Activated naive CD8-positive, alpha-beta T cell treated with anti-CD3 and anti-CD28 coated beads, Interleukin-2, amount 50 U/mL, for 16 hours (primary cell): ENCODE data around the gene TMEM198.

Experiments used
- DNase-seq: peaks from one replicate; pipeline ENCODE4 v3.0.0-alpha.2; 2020; ENCODE audit warnings: low read depth, low spot score

TMEM198 gene

GRCh38 chr2:219509780-219510511, 33.9 kb upstream of the TMEM198 start:
- DNase-seq: no peak

GRCh38 chr2:219510512-219511135, 33.2 kb upstream of the TMEM198 start:
- no peak for DNase-seq

DNA sequence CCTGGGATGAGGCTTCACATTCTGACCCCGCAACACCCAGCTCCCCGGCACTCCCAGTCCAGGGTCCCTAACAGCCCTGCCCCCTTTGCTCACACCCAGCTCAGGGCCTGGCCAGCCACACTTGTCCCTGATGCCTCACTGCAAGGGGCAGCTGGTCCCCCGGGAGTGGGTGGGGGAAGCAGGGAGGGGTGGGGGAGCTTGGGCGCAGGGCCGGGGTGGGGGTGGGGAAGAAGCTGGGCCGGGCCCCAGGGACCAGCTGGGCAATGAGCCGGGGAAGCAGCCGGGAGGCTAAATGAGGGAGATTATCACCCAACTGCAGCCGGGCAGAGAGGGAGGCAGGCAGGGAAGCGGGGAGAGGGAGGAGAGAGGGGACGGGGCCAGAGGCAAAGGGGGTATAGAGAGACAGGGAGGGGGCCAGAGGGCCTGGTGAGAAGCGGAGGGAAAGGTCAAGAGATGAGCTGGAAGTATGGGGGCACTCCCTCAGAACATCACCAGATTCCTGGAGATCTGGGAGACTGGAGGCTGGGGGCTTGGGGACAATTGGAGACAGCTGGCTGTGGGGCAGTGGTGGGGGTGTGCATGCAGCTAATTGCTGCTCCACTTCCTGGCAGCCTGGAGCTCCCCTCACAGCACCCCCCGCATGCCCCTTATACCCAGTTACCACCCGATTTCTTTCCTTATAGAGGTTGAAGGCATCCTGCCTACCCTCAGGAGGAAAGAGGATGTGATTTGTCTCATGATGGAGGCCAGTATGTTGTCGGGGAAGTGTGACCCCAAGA, 32.1 kb upstream of the TMEM198 start:
- DNase-seq: no peak

GRCh38 chr2:219512524-219513216, 31.2 kb upstream of the TMEM198 start:
- DNase-seq: no peak

GRCh38 chr2:219513787-219514186, 30.0 kb upstream of the TMEM198 start:
- DNase-seq: no peak

DNA sequence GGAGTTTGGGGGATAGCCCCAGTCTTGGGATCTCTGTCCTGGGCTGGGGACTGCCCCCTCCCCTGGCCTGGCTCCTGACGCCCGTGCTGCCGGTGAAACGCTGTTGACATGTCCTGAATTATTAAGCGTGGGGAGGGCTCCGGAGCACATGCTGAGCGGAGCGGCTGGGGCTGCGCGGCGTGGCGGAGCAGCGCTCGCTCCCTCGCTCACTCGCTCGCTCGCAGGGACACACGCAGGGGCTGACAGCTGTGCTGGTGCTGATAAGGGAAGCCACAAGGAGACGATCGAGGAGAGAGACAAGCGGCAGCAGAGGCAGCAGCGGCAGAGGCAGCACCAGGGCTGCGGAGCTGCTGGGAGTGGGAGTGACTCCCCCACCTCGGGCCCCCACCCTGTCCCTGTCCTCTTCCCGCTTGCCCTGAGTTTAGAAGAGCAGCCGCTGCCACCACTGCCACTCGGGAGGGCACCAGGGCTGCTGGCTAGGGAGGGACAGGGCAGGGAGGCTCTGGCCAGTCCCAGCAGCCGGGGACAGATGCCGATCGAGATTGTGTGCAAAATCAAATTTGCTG, 29.5 kb upstream of the TMEM198 start, which contains the start of gene ASIC4:
ASIC4 (plus strand) TSS at position 287 of the 566 bp plus-strand sequence; CDS start at position 530, 243 bp downstream.
- DNase-seq: no peak

- DNase-seq: no peak
Measured at GRCh38 chr2:219514836-219515235, 29.0 kb upstream of the TMEM198 start.

- DNase-seq: no peak
Measured at GRCh38 chr2:219515874-219516629, 27.8 kb upstream of the TMEM198 start.

GRCh38 chr2:219516888-219517287, 26.9 kb upstream of the TMEM198 start:
- no peak for DNase-seq

- DNase-seq: no peak
Measured at GRCh38 chr2:219517954-219518778, 25.7 kb upstream of the TMEM198 start.

DNA sequence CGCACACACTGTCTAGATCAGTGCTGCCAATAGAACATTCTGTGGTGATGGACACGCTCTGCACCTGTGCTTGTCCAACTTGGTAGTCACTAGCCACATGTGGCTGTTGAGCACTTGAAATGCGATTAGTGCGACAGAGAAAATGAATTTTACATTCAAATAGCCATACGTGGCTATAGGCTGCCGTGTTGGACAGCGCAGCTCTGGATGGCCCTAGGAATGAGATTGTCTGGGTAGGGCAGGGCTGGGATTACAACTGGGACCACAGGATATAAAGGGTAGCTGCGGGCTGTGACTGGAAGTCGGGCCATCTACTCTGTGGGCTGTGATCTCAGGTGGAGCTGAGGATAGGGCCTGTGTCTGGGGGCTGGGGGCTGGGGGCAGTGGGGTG, 24.3 kb upstream of the TMEM198 start:
- DNase-seq: no peak

DNA sequence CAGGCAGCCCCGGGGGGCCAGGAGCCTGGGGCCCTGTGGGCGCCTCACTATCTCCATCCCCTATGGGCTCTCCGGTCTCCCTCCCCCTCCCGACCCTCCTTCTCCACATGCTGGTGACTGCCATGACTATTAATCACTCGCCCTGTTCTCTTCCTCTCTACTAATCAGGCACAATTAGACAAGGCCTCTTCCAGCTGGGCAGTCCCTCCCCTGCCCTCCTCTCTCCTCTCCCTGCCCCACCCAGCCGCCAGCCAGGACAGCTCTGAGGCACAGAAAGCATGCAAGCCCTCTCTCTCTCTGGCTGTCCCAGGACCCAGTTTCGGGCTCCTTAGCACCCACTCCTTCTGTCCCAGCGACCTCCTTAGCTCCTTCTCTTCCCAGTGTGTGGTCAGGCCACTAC, 23.7 kb upstream of the TMEM198 start:
- DNase-seq: no peak

DNA sequence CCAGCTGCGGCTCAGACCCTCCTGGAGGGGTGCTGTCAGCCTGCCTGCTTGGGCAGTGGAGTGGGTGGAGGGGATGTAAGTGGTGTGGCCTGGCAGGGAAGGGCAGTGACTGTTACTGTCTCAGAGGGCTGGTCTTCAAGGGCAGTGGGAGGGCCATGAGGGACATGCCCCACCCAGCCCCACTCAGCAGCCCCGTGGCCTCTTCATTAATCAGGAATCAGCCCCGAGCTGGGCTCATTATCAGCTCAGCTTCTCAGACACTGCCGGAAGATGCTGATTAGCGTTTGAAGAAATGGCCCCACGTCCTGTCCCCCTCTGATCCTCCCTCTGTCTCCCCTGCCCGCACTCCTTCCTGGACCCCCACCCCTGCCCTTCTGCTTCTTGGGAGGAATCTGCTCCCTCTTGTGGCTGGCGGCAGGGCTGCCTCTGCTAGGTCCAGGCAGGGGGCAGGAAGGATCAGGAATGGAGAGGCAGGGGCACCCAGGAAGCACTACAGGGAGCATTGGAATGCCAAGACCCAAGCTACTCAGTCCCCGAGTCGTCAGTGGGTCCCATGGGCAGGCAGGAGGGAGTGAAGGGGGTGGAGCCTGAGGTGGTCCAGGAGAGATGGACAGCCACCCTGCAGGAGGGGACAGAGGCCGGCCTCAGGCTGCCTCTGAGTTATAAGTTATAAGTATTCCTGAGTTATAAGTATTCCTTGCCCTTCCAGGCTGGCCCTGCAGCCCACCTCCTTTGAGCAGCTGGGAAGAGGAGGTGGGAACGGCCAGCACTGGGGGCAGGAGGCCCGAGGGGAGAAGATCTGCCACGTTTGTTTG, 22.6 kb upstream of the TMEM198 start:
- no peak for DNase-seq

DNA sequence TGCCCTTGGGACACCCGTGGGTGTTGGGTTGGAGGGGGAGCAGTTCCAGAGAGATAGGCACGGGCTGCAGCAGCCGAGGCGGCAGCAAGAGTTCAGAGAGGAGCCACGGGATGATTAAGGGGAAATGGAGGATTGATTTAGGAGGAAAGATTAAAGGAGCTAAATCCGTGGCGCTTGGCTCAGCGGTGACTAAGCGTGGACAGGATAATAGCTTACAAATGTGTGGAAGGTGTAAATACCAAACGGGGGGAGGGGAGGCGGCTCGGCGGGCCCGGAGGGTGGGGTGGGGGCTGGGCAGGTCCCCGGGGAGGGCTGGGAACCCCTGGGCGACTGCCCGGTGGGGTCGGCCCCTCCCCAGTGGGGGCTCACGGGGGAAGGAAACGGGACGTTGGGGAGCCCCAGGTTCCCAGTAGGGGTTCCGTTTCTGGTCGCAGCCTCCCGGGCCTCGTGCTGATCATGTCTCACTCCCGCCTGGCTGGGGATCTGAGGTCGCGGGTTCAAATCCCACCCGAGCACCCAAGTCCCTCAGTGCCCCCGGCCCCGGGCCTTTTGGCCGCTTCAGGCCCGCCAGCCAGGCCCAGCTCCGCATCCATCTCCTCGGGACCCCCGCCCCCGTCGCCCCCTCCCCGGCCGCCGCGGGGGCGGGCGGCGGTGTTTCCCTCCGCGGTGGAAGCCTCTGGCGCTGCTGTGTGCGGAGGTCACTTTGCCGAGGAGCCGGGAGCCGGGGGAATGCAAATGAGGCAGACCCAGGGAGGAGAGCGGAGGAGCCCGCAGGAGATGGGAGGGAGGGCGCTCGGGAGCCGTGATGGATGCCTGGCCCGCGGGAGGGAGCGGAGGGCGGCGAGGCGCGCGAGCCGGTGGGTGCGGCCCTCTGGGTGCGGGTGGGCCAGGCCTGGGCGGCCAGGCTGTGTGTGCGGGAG, 21.5 kb upstream of the TMEM198 start:
- no peak for DNase-seq

DNA sequence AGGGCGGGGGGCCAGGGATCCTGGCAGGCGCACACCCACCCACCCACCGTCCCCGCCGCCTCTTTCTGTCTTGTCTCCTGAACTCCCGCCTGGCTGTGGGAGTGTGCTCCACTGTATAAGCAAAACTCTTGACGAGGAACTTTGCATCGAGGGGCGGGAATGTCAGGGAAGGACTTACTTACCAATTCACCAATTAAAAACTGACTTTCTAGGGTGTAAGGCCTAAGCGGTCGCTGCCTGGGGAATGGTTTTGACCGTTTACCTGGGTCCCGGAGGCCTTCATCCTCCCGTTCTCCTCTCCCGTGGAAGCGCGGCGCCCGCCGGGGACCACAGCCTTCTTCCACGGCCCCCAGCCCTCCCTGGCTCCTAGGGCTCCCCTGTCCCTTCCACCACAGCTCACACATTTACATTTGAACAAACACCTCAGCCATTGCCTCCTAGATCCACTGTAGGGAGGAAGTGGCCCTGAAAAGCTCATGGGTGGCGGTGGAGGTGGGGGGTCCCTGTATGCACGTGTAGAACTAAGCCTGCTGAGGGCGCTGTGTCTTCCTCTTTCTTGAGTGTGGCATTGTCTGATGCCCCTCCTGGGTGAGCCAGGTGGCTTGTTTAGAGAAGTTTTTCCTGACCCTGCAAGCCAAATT, 20.7 kb upstream of the TMEM198 start:
- DNase-seq: no peak

- no peak for DNase-seq
Measured at GRCh38 chr2:219524817-219525216, 19.0 kb upstream of the TMEM198 start.

GRCh38 chr2:219525533-219526232, 18.1 kb upstream of the TMEM198 start:
- no peak for DNase-seq
